IMR-90 (cell line): ENCODE results near the gene ANKRD42. TPM values are rescaled to one million over a fixed set of nuclear protein-coding genes. Genes with fewer than 3 reads are reported as not detected.
"Not testable (repeated sequence)": the region's sequence is repeated elsewhere in the genome, so short reads cannot be mapped to it uniquely, and the experiment has no call there.

Experiments
- ATAC-seq: fragments of 200-7000 bp; cut with Tn5 transposase; 2 replicates; pipeline ENCODE4 v1.9.1; 2020; ENCODE audit warnings: low read depth, mild to moderate bottlenecking, moderate library complexity
- BruUV-seq: library from RNA; stranded (reverse); fragments of 400-500 nt; replicated peaks from 2 replicates; lab custom pipeline; 2021; lab: Mats Ljungman, UMichigan
- CTCF ChIA-PET: fragments of 300-600 bp; formaldehyde crosslinking; extraction: SDS; loops from one replicate; lab custom pipeline; 2021; ENCODE audit warnings: antibody characterized with exemption; lab: Yijun Ruan, JAX
- POLR2A ChIA-PET: fragments of 300-600 bp; sonication (Branson Sonifier 250); formaldehyde crosslinking; loops from one replicate; lab custom pipeline; 2022; ENCODE audit warnings: antibody characterized with exemption; ENCODE audit not compliant: unreplicated experiment; lab: Charles Lee
- DNase-seq: peaks from one replicate; pipeline ENCODE4 v3.0.0; 2013
- H2AFZ ChIP-seq: replicated peaks from 2 replicates; pipeline ENCODE3; 2013; ENCODE audit warnings: low read length, mild to moderate bottlenecking; ENCODE audit not compliant: poor library complexity
- H2AK5ac ChIP-seq: 2 replicates; pipeline ENCODE4 v1.6.1; 2013; ENCODE audit warnings: low read depth, low read length, inconsistent platforms
- H2AK9ac ChIP-seq: replicated peaks from 2 replicates; pipeline ENCODE3; 2013; ENCODE audit warnings: mild to moderate bottlenecking, low read depth, low read length, moderate library complexity; ENCODE audit not compliant: poor library complexity
- H2BK120ac ChIP-seq: 2 replicates; pipeline ENCODE4 v1.6.1; 2013; ENCODE audit warnings: low read depth, low read length, inconsistent platforms
- H2BK15ac ChIP-seq: 3 replicates; pipeline ENCODE4 v1.6.1; 2013; ENCODE audit warnings: low read depth, low read length, inconsistent platforms
- H2BK20ac ChIP-seq: 2 replicates; pipeline ENCODE4 v1.6.1; 2013; ENCODE audit warnings: low read depth, mild to moderate bottlenecking, inconsistent platforms, low read length, moderate library complexity
- H2BK5ac ChIP-seq: 2 replicates; pipeline ENCODE4 v1.6.1; 2013; ENCODE audit warnings: mild to moderate bottlenecking, low read depth, low read length, inconsistent platforms; ENCODE audit not compliant: poor library complexity, severe bottlenecking
- H3K14ac ChIP-seq: replicated peaks from 2 replicates; pipeline ENCODE4 v1.6.1; 2013; ENCODE audit warnings: low read depth, low read length, inconsistent platforms
- H3K18ac ChIP-seq: 2 replicates; pipeline ENCODE4 v1.6.1; 2013; ENCODE audit warnings: low read depth, low read length, control low read depth
- H3K23ac ChIP-seq: 2 replicates; pipeline ENCODE4 v1.6.1; 2013; ENCODE audit warnings: low read depth, low read length, inconsistent platforms
- H3K27ac ChIP-seq: 2 replicates; pipeline ENCODE4 v1.5.1; 2013; ENCODE audit warnings: mild to moderate bottlenecking, control low read depth, low read length; ENCODE audit not compliant: insufficient read depth
- H3K27me3 ChIP-seq: 2 replicates; pipeline ENCODE4 v1.6.1; 2013; ENCODE audit warnings: low read length; ENCODE audit not compliant: control insufficient read depth, insufficient read depth
- H3K36me3 ChIP-seq: 2 replicates; pipeline ENCODE4 v1.6.1; 2013; ENCODE audit warnings: low read length, mixed read lengths; ENCODE audit not compliant: control insufficient read depth, insufficient read depth
- H3K4ac ChIP-seq: 2 replicates; pipeline ENCODE4 v1.6.1; 2013; ENCODE audit warnings: low read depth, low read length, inconsistent platforms
- H3K4me1 ChIP-seq: 2 replicates; pipeline ENCODE4 v1.6.1; 2013; ENCODE audit warnings: low read length, mixed read lengths; ENCODE audit not compliant: control insufficient read depth, insufficient read depth
- H3K4me2 ChIP-seq: 2 replicates; pipeline ENCODE4 v1.6.1; 2013; ENCODE audit warnings: low read depth, mild to moderate bottlenecking, control low read depth, low read length, moderate library complexity
- H3K4me3 ChIP-seq: 2 replicates; pipeline ENCODE4 v1.5.1; 2013; ENCODE audit warnings: low read depth, mild to moderate bottlenecking, control low read depth, low read length, moderate library complexity; ENCODE audit not compliant: insufficient read depth
- H3K56ac ChIP-seq: 2 replicates; pipeline ENCODE4 v1.6.1; 2013; ENCODE audit warnings: low read length, inconsistent platforms; ENCODE audit not compliant: insufficient read depth; ENCODE audit errors: extremely low read depth
- H3K79me1 ChIP-seq, 2 experiments: 2 replicates each; pipeline ENCODE4 v1.6.1; 2013; ENCODE audit warnings: low read length in 2 of 2, inconsistent platforms in 1 of 2, low read depth in 1 of 2
- H3K9ac ChIP-seq: 2 replicates; pipeline ENCODE4 v1.6.1; 2013; ENCODE audit warnings: low read depth, low read length, control low read depth
- H3K9me1 ChIP-seq: 2 replicates; pipeline ENCODE4 v1.6.1; 2013; ENCODE audit warnings: low read length, inconsistent platforms; ENCODE audit not compliant: insufficient read depth
- H3K9me3 ChIP-seq: 2 replicates; pipeline ENCODE4 v1.6.1; 2013; ENCODE audit warnings: low read length; ENCODE audit not compliant: control insufficient read depth, insufficient read depth
- H4K20me1 ChIP-seq: 2 replicates; pipeline ENCODE4 v1.6.1; 2013; ENCODE audit warnings: low read length, inconsistent platforms; ENCODE audit not compliant: insufficient read depth
- H4K5ac ChIP-seq: 2 replicates; pipeline ENCODE4 v1.6.1; 2013; ENCODE audit warnings: mild to moderate bottlenecking, low read depth, low read length, control low read depth
- H4K8ac ChIP-seq, 2 experiments: 2 replicates each; pipeline ENCODE4 v1.6.1; 2013; ENCODE audit warnings: low read depth in 2 of 2, low read length in 2 of 2, control low read depth in 1 of 2, inconsistent platforms in 1 of 2
- H4K91ac ChIP-seq: 2 replicates; pipeline ENCODE4 v1.6.1; 2013; ENCODE audit warnings: low read depth, low read length, inconsistent platforms; ENCODE audit not compliant: insufficient read depth
- FOS ChIP-seq: fragments of 150-350 bp; IDR thresholded peaks from 2 replicates; pipeline ENCODE4 v1.6.1; 2016; ENCODE audit warnings: low read depth, low read length
- MAFK ChIP-seq: IDR thresholded peaks from 2 replicates; pipeline ENCODE4 v1.6.1; 2012; ENCODE audit warnings: low read depth, low read length, improper control_type of control experiment
- RCOR1 ChIP-seq: IDR thresholded peaks from 2 replicates; pipeline ENCODE4 v1.6.1; 2012; ENCODE audit warnings: mild to moderate bottlenecking, low read length, improper control_type of control experiment; ENCODE audit not compliant: insufficient replicate concordance
- SMC3 ChIP-seq: fragments of 150-350 bp; IDR thresholded peaks from 2 replicates; pipeline ENCODE4 v1.6.1; 2016; ENCODE audit warnings: low read depth, mild to moderate bottlenecking, antibody characterized with exemption, low read length, moderate library complexity
- WGBS, 2 experiments: methylation state at CpG; one replicate each; pipeline versions ENCODE4 v1.1.5 to v1.1.7; 2013; ENCODE audit warnings: missing lambda C conversion rate in 2 of 2; ENCODE audit not compliant: insufficient read length in 1 of 2; ENCODE audit errors: extremely low coverage in 2 of 2; 5-methylcytosine and 5-hydroxymethylcytosine counted together
- dilution Hi-C: fragments of 300-500 bp; cut with HindIII; formaldehyde crosslinking; loops from one replicate; pipeline ENCODE4 v1.14.3; 2018; ENCODE audit warnings: low sequenced_read_pairs; ENCODE audit not compliant: unreplicated experiment
- in situ Hi-C: fragments of 300-500 bp; cut with MboI; formaldehyde crosslinking; loops from 3 replicates; pipeline ENCODE4 v1.14.3; 2019; ENCODE audit warnings: low sequenced_read_pairs, inconsistent platforms, mixed read lengths
- intact Hi-C: fragments of 100-400 bp; cut with micrococcal nuclease; formaldehyde crosslinking; loops from 2 replicates; pipeline ENCODE4 v1.10.0; 2022
- polyA plus RNA-seq, 3 experiments: library from polyadenylated mRNA; depleted of rRNA; stranded (reverse); fragments of >200 nt; gene quantifications; 2 replicates each; pipeline ENCODE4 v1.2.3, GENCODE V29; 2012; ENCODE audit warnings: low replicate concordance in 1 of 3
- total RNA-seq: library from RNA; depleted of rRNA; stranded (reverse); fragments of >200 nt; gene quantifications from 2 replicates; pipeline ENCODE4 v1.2.3, GENCODE V29; 2012
- TF ChIP-seq, protein P1 (sequence below): fragments of 150-350 bp; IDR thresholded peaks from 2 replicates; pipeline ENCODE4 v1.6.1; 2016; ENCODE audit warnings: low read depth, mild to moderate bottlenecking, low read length, moderate library complexity, borderline replicate concordance

ANKRD42 gene
- total and polyA plus RNA-seq, 2 of the 4 experiments (the other 2 are of a cell fraction) = 5.2 to 5.6 TPM

DNA sequence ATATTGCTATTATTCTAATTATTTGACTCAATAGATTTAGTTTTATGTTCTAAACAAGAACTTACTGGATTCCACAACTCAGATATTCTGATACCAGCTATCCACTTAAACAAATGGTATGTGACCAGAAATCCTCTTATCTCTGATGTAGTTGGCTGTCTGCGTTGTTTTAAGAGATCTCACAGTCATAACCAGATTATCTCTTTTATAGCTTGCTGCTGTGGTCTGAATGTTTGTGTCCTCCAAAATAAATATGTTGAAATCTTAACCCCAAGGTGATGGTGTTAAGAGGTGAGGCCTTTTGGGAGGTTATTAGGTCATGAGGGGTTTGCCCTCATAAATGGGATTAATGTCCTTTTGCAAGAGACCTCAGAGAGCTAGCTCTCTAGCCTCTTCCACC lies 12.7 kb downstream of the ANKRD42 start:
- no peak overlapping the region for H3K4me2 ChIP-seq
- CTCF ChIA-PET = no interaction called here
- H3K79me1 ChIP-seq = no peaks in the 10 kb centered on the region
- H3K9me1 ChIP-seq = no peaks in the 10 kb centered on the region
- intact Hi-C loops (loop anchor here (5.0 kb wide), 1 partner anchor 41 kb away; no protein-coding TSS in a partner anchor), in situ Hi-C loops (no loop called here), dilution Hi-C loops (no loop called here)
- H2BK20ac ChIP-seq = no peak overlapping the region
- H2AK5ac ChIP-seq = no peak overlapping the region
- H3K27ac ChIP-seq = no peak overlapping the region
- ATAC-seq = no peak
- DNase-seq = no peak
- no TSS peak for BruUV-seq
- no peak overlapping the region for H2BK15ac ChIP-seq
- no peak overlapping the region for H2BK5ac ChIP-seq
- H3K56ac ChIP-seq = no peak overlapping the region
- no peak overlapping the region for H2AFZ ChIP-seq
- H2AK9ac ChIP-seq = no peak overlapping the region
- POLR2A ChIA-PET = no interaction called here
- no peak overlapping the region for H3K4ac ChIP-seq
- peaks cover 5% of the 10 kb centered on the region for H3K36me3 ChIP-seq
- no peak overlapping the region for H4K8ac ChIP-seq
- no peak overlapping the region for H3K4me3 ChIP-seq
- no peaks in the 10 kb centered on the region for H4K20me1 ChIP-seq
- H4K5ac ChIP-seq = no peak overlapping the region
- no peak overlapping the region for H3K9ac ChIP-seq
- no peak overlapping the region for H4K91ac ChIP-seq
- H2BK120ac ChIP-seq = no peak overlapping the region
- no peaks in the 10 kb centered on the region for H3K4me1 ChIP-seq
- no peak overlapping the region for H3K14ac ChIP-seq
- no CpG with 5 or more reads among the region's 1 CpG for WGBS, 2 experiments
- no peaks in the 10 kb centered on the region for H3K9me3 ChIP-seq
- TF ChIP-seq RCOR1 (no peak), MAFK (no peak), SMC3 (no peak), FOS (no peak)
- TF ChIP-seq, protein P1, sequence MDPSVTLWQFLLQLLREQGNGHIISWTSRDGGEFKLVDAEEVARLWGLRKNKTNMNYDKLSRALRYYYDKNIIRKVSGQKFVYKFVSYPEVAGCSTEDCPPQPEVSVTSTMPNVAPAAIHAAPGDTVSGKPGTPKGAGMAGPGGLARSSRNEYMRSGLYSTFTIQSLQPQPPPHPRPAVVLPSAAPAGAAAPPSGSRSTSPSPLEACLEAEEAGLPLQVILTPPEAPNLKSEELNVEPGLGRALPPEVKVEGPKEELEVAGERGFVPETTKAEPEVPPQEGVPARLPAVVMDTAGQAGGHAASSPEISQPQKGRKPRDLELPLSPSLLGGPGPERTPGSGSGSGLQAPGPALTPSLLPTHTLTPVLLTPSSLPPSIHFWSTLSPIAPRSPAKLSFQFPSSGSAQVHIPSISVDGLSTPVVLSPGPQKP = no peak
- no peak overlapping the region for H3K18ac ChIP-seq
- no peaks in the 10 kb centered on the region for H3K27me3 ChIP-seq
- H3K23ac ChIP-seq = no peak overlapping the region

DNA sequence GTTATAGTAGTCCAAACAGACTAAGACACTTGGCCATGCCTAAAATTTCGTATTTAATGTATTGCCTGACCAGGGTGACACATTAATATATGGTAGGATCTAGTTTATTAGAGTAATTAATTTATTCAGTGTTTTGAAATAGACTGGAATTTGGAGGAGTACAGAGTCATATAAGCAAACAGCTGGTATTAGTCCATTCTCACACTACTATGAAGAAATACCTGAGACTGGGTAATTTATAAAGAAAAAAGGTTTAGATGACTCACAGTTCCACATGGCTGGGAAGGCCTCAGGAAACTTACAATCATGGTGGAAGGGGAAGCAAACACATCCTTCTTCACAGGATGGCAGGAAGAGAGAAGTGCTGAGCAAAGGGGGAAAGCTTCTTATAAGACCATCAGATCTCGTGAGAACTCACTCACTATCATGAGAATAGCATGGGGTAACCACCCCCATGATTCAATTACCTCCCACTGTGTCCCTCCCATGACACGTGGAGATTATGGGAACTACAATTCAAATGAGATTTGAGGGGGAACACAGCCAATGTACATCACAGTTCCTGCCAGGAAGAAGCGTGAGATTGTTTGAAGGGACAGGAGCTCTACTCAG lies 13.4 kb downstream of the ANKRD42 start:
- H3K79me1 ChIP-seq, H3K4me2 ChIP-seq, DNase-seq, H3K4ac ChIP-seq, H4K20me1 ChIP-seq, H3K4me1 ChIP-seq, CTCF ChIA-PET, H2BK20ac ChIP-seq, H2BK120ac ChIP-seq, H3K27me3 ChIP-seq, H3K36me3 ChIP-seq, H3K56ac ChIP-seq, dilution Hi-C loops, POLR2A ChIA-PET, H3K14ac ChIP-seq, H2BK15ac ChIP-seq, H4K91ac ChIP-seq, H2AFZ ChIP-seq, H2AK5ac ChIP-seq, BruUV-seq, in situ Hi-C loops, H4K8ac ChIP-seq, H3K9me1 ChIP-seq, H4K5ac ChIP-seq, H3K9ac ChIP-seq, H2BK5ac ChIP-seq, H2AK9ac ChIP-seq, H3K9me3 ChIP-seq, H3K23ac ChIP-seq, H3K27ac ChIP-seq, H3K4me3 ChIP-seq, H3K18ac ChIP-seq, ATAC-seq: not testable (repeated sequence)
- intact Hi-C loops = loop anchor here (5.0 kb wide), 1 partner anchor 40 kb away; no protein-coding TSS in a partner anchor
- no CpG with 5 or more reads among the region's 4 CpGs for WGBS, 2 experiments
